HG02970 (cell line): ENCODE results near the gene OSBPL6.

ENCODE experiments used
- ATAC-seq: cut with Tn5 transposase; IDR thresholded peaks from one replicate; pipeline ENCODE4 v1.9.1; 2021; ENCODE audit warnings: mild to moderate bottlenecking, moderate library complexity, moderate number of reproducible peaks; ENCODE audit not compliant: unreplicated experiment, low FRiP score

Gene OSBPL6

GRCh38 chr2:178268435-178268834, 74.1 kb downstream of the OSBPL6 start:
- no peak for ATAC-seq

DNA sequence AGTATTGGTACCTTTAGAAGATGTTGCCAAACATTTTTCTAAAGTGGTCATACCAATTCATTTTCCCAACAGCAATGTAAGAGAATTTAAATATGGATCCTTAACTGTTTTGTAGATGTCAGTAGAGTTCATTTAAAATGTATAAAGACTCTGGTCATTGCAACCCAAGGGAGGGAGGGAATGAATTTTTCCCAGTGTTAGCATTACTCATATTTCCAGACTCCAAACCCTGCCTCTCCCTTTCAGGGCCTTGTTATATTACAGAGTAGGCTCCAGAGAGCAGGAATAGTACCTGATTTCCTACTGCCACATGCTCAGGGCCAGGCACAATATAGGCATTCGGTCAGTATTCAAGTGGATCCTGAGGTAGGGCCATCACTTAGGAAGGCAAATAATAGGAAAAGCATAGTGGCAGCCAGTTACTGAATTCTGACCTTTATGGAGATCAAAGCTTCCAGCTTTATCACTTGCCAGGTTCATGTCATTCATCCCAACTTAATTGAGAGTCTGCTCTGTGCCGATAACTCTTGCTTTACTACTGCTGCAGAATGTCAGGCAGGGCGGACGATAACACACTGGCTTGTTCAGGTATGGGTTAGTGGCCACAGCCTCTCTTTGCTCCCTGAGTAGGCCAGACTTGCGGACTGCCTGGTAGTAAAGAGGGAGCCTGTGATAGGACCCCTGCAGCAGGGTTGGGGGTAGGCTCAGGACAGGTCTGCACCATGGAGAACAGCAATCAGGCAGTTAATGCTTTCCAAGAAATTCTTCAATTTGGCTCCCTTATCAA, 75.3 kb downstream of the OSBPL6 start:
- ATAC-seq, result no peak

- no peak for ATAC-seq
Measured at GRCh38 chr2:178270338-178270737, 76.0 kb downstream of the OSBPL6 start.

GRCh38 chr2:178271094-178271493, 76.8 kb downstream of the OSBPL6 start:
- no peak for ATAC-seq

DNA sequence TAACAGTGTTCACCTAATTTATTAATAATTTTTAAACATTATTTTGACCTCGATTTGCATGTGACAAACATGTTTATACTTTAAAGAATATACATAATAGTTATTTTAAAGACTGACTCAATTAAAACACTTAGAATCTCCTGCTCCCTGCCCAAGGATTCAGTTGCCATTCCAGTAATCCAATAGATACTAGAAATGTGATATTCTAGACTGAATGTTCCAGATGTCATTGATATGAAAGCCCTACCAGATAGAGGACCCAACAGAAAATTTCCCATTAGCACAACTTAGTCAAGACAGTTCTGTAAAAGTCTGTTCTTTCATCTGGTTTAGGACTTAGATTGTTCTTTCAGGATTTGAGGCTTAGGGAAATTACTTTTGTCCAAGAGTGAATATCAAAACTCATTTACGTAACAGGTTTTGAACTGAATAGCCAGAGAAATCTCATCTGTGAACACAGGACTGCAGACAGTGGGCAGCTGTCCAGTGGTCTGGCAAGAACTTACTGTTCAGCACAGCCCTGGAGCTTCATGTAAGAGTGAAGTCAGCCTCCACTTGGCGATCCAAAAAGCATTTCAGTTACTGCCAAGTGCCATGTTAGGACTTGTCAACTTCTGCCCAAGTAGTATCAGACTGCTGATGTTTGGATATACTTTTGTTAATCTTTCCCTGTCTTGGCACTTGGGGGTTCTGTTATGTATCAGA, 77.5 kb downstream of the OSBPL6 start:
- no peak for ATAC-seq

DNA sequence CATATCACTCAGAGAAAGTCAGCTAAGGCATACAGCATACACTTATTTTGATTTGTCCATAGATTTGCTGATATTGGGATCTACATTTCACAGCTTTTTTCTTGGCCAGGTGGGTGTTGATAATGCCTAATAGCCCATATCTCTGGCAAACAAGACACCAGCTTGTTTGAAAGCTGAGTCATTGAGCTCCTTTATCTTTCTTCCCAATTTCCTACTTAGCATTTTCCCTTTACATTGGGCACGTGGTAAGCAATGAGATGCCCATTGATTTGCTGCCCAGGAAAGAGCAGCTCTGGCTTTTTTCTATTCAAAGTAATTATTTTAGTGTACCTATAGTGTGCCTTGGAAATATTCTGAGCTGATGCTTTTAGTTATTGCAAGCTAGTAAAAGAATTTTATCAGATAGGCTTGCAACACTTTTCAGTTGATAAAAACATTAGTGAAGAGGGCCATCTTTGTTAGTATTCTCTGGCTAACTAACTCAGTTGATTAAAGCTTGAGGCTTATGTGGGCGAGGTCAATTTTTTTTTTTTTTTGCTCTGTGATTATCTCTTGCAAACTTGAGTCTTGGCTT, 79.6 kb downstream of the OSBPL6 start:
- ATAC-seq, result no peak

DNA sequence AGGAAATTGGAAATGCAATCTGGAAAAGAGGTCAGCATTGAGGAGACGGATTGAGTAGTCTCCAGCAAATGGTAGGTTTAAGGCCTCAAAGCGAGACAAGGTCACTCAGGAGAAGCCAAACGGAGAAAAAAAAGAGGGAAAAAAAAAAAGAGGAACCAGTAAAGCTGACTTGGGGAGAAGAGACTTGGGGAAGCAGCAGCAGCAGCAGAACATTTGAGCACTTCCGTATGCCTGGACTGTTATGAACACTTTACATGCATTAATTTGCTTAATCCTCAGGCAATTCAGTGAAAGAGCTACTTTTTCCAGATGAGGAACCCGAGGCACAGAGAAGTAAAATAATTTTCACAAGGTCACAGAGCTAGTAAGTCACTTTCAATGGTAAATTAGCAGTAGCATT, 81.3 kb downstream of the OSBPL6 start:
- no peak for ATAC-seq

DNA sequence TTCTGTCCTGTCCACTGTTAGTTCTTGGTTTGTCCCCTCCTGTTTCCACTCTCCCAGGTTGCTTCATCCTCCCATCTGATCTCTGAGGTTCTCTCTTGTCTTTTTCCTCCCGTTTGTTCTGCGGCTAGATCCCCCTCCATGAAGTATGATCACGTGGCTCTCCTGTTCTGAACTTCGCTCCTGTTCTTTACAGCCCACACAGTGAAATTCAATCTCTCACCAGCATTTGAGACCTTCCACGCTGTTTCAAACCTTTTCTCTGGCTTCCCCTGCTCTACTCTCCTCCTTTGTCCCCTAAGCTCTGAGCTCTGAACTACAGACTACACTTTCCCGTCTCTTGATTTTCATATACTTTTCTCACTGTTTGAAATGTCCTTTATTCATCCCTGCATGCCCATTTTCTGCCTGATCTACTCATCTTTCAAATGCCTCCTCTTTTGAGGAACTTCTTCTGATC, 83.5 kb downstream of the OSBPL6 start:
- ATAC-seq, result no peak

DNA sequence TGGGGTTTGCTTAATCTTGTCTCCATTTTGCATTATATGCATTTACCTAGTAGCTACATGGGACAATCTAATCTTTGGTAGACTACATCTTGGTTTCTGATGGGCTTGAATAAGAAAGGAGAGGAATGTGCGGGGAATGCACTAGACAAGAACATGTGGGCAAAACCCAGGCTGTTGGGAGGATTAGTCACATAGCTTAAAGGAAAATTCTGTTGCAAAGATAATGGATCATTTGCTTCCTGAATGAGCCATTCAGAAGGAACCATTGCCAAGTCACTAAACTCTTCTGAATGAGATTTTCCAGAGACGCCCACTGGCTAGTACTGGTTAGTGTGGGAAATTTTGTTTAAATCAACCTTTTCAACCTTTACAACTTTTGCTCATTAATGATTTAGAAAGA, 84.8 kb downstream of the OSBPL6 start:
- no peak for ATAC-seq

- no peak for ATAC-seq
Measured at GRCh38 chr2:178279636-178280035, 85.3 kb downstream of the OSBPL6 start.

GRCh38 chr2:178280244-178280852, 86.0 kb downstream of the OSBPL6 start:
- ATAC-seq, result peak; percentile 75

DNA sequence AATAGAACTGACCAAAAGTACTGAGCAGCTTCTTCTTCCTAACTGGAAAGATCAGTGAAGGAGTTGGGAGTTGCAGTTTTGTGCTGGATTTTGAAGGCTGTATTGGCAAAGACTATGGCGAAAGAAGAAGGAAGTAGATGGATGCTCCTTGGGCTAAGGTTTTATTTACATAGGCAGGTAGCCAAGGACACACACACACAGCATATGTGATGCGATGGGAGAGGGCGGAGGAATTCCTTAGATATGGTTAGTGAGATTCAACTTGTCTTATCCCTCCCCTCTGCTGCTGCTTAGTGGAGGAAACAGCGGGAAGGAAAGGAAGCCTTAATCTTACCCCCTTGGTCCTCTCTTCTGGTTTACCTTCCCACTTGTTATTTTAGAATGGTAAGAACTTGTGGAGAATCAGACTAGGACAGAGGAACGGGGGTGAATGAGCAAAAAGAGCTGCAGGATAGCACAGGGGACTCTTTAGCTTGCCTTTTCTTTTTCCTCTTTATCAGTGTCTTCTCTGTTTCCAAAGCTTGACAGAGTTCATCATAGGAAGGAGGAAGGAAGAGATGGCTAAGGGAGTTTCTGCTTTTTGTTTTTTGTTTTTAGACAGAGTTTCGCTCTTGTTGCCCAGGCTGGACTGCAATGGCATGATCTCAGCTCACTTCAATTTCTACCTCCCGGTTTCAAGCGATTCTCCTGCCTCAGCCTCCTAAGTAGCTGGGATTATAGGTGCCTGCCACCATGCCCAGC, 87.9 kb downstream of the OSBPL6 start:
- ATAC-seq, result no peak

- ATAC-seq, result no peak
Measured at GRCh38 chr2:178283341-178283918, 89.1 kb downstream of the OSBPL6 start.

DNA sequence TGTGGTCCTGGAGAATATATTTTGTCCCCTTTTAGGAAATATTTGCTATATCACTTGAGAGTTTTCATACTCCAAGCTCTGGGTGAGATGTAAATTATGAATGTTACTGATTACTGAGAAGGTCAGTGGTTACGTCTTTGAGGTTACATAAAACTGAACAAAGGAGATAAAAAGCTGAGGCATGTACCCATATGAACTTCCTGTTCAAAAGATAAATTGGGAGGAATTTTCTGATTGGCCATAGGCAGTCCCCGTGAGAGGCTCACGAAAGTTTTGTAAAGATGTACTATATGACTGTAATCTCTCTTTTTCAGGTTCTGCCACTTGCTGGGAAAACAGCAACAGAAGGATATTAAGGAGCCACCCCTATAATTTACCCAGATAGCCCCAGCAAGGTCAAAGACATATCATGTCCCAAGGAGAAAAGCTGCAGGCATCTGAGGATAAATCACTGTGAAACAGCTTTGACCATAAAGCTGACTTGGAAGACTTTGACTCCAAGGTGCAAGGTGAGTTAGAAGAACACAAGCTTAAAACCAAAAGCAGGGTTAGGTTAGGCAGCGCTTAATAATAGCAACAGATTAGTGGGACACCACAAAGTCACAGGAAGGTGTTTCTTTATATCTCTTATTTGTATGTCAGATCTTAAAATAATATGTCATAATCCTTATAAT, 90.4 kb downstream of the OSBPL6 start:
- no peak for ATAC-seq

DNA sequence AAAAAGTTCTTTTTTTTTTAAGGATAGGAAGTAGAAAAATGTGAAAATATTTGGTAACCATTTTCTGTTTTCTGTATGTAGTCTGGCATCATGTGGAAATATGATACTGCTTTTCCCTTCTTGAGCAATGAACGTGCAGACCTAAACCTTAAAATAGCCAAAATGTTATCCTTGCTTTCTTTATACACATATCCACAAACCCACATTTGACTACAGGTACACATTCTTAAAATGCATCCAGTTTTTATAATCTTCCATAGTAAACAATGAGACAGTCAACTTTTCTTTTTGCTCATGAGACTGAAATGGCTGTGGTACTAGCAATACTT, 90.9 kb downstream of the OSBPL6 start:
- ATAC-seq, result no peak

GRCh38 chr2:178286636-178287035, 92.3 kb downstream of the OSBPL6 start:
- ATAC-seq, result no peak

GRCh38 chr2:178287652-178288344, 93.5 kb downstream of the OSBPL6 start:
- ATAC-seq, result no peak

- no peak for ATAC-seq
Measured at GRCh38 chr2:178291703-178292102, 97.4 kb downstream of the OSBPL6 start.

- ATAC-seq, result no peak
Measured at GRCh38 chr2:178292586-178292985, 98.3 kb downstream of the OSBPL6 start.
